Fibroblast of lung (primary cell): Measurements from ENCODE around the gene CARD16. TPM values are rescaled to one million over a fixed set of nuclear protein-coding genes. Genes with fewer than 3 reads are reported as not detected.
"Not testable (repeated sequence)": the region's sequence is repeated elsewhere in the genome, so short reads cannot be mapped to it uniquely, and the experiment has no call there.

Experiments
- DNase-seq, 2 donors: peaks; one replicate each; pipeline versions ENCODE4 v3.0.0 to v3.0.0-alpha.2; 2010; ENCODE audit warnings: low read depth in 2 of 2
- H2AFZ ChIP-seq: 2 replicates; pipeline ENCODE4 v1.5.1; 2012; ENCODE audit warnings: low read length, control low read depth, inconsistent platforms
- H3K27ac ChIP-seq: 2 replicates; pipeline ENCODE4 v1.5.1; 2011; ENCODE audit warnings: low read length, control low read depth; ENCODE audit not compliant: insufficient read depth
- H3K27me3 ChIP-seq: 2 replicates; pipeline ENCODE4 v1.5.1; 2011; ENCODE audit warnings: mild to moderate bottlenecking, low read length; ENCODE audit not compliant: control insufficient read depth, insufficient read depth
- H3K36me3 ChIP-seq: 2 replicates; pipeline ENCODE4 v1.5.1; 2011; ENCODE audit warnings: low read length; ENCODE audit not compliant: control insufficient read depth, insufficient read depth
- H3K4me1 ChIP-seq: 2 replicates; pipeline ENCODE4 v1.5.1; 2011; ENCODE audit warnings: low read length; ENCODE audit not compliant: control insufficient read depth, insufficient read depth; ENCODE audit errors: extremely low read depth
- H3K4me2 ChIP-seq: 2 replicates; pipeline ENCODE4 v1.5.1; 2011; ENCODE audit warnings: low read length, control low read depth; ENCODE audit not compliant: insufficient read depth; ENCODE audit errors: extremely low read depth
- H3K4me3 ChIP-seq, 4 experiments: fragments of 200-600 bp in 1 of 4; sonication (generic) in 1 of 4; replicated peaks in 1 of 4; 2 replicates each; pipeline ENCODE4 v1.5.1; 2011 to 2016; ENCODE audit warnings: low read length in 4 of 4, low read depth in 3 of 4, mild to moderate bottlenecking in 3 of 4, control low read depth in 2 of 4, inconsistent platforms in 1 of 4, mixed read lengths in 1 of 4; ENCODE audit not compliant: insufficient read depth in 1 of 4; ENCODE audit errors: control extremely low read depth in 1 of 4
- H3K79me2 ChIP-seq: 2 replicates; pipeline ENCODE4 v1.5.1; 2012; ENCODE audit warnings: mild to moderate bottlenecking, low read length, inconsistent platforms; ENCODE audit not compliant: control insufficient read depth, insufficient read depth
- H3K9ac ChIP-seq: 2 replicates; pipeline ENCODE4 v1.5.1; 2011; ENCODE audit warnings: mild to moderate bottlenecking, low read length, control low read depth; ENCODE audit not compliant: insufficient read depth
- H3K9me3 ChIP-seq: 2 replicates; pipeline ENCODE4 v1.5.1; 2012; ENCODE audit warnings: low read depth, low read length; ENCODE audit not compliant: control insufficient read depth, insufficient read depth
- H4K20me1 ChIP-seq: 2 replicates; pipeline ENCODE4 v1.5.1; 2011; ENCODE audit warnings: low read length; ENCODE audit not compliant: control insufficient read depth, insufficient read depth; ENCODE audit errors: extremely low read depth
- CTCF ChIP-seq, 2 donors: IDR thresholded peaks in 1 of 2; conservative IDR thresholded peaks in 1 of 2; 1 replicate in 1 of 2; 2 replicates in 1 of 2; pipeline ENCODE4 v1.5.1; 2011 to 2012; ENCODE audit warnings: low read length in 2 of 2, control low read depth in 1 of 2, inconsistent platforms in 1 of 2, low read depth in 1 of 2, mild to moderate bottlenecking in 1 of 2
- EZH2 ChIP-seq: IDR thresholded peaks from 2 replicates; pipeline ENCODE4 v1.5.1; 2012; ENCODE audit warnings: low read length, control low read depth, mild to moderate bottlenecking; ENCODE audit errors: missing control alignments
- polyA plus RNA-seq, 2 donors: library from polyadenylated mRNA; depleted of rRNA in 1 of 2; stranded (reverse) in 1 of 2; unstranded in 1 of 2; fragments of >200 nt; gene quantifications; 2 replicates each; pipeline ENCODE4 v1.2.1, GENCODE V29; 2011 to 2012; ENCODE audit warnings: missing spikeins in 1 of 2
- total RNA-seq: library from RNA; depleted of rRNA; stranded (reverse); fragments of >200 nt; gene quantifications from 2 replicates; pipeline ENCODE4 v1.2.1, GENCODE V29; 2014

Gene CARD16
- total and polyA plus RNA-seq, 2 donors (not counting 1 experiment from before 2014, with no cell fraction given) = 114 to 143 TPM

GRCh38 chr11:105073456-105074165 lies 28.5 kb upstream of the CARD16 start:
- Histone ChIP-seq H3K4me2 (no peak overlapping the region), H3K9ac (no peak overlapping the region), H3K9me3 (no peaks in the 10 kb centered on the region), H3K4me1 (no peaks in the 10 kb centered on the region), H3K36me3 (no peaks in the 10 kb centered on the region), H3K27ac (no peak overlapping the region), H3K4me3 (no peak overlapping the region), H3K79me2 (no peaks in the 10 kb centered on the region), H4K20me1 (no peaks in the 10 kb centered on the region), H3K27me3 (no peaks in the 10 kb centered on the region), H2AFZ (no peak overlapping the region)
- no peak for DNase-seq
- TF ChIP-seq EZH2 (no peak), CTCF (conservative IDR thresholded peaks at IDR 0.05 in 1 of 2, IDR thresholded peaks at IDR 0.05 in 1 of 2; ENCODE audit: low read depth in 1 of 2, low read length in 2 of 2) (no peak)

GRCh38 chr11:105072080-105072479 lies 26.9 kb upstream of the CARD16 start:
- H3K79me2 ChIP-seq, H3K4me3 ChIP-seq, H3K4me1 ChIP-seq, H3K27me3 ChIP-seq, H2AFZ ChIP-seq, H3K27ac ChIP-seq, DNase-seq, H3K9ac ChIP-seq, H3K36me3 ChIP-seq, H3K9me3 ChIP-seq, H4K20me1 ChIP-seq, H3K4me2 ChIP-seq: not testable (repeated sequence)

- no peak overlapping the region for H3K27ac ChIP-seq
- no peak for DNase-seq
- H3K27me3 ChIP-seq = no peaks in the 10 kb centered on the region
- H2AFZ ChIP-seq = no peak overlapping the region
- H3K4me1 ChIP-seq = no peaks in the 10 kb centered on the region
- no peaks in the 10 kb centered on the region for H3K36me3 ChIP-seq
- no peaks in the 10 kb centered on the region for H3K79me2 ChIP-seq
- no peaks in the 10 kb centered on the region for H4K20me1 ChIP-seq
- H3K4me3 ChIP-seq = no peak overlapping the region
- no peak overlapping the region for H3K9ac ChIP-seq
- TF ChIP-seq CTCF (conservative IDR thresholded peaks at IDR 0.05 in 1 of 2, IDR thresholded peaks at IDR 0.05 in 1 of 2; ENCODE audit: low read depth in 1 of 2, low read length in 2 of 2) = no peak
- TF ChIP-seq EZH2 = no peak
- H3K9me3 ChIP-seq = no peaks in the 10 kb centered on the region
- H3K4me2 ChIP-seq = no peak overlapping the region
Observed at GRCh38 chr11:105071089-105071732, 26.1 kb upstream of the CARD16 start.
